Measurements from ENCODE around the gene PLXNB2.
"Not testable (repeated sequence)": the region's sequence is repeated elsewhere in the genome, so short reads cannot be mapped to it uniquely, and the experiment has no call there.

The PLXNB2 gene

DNA sequence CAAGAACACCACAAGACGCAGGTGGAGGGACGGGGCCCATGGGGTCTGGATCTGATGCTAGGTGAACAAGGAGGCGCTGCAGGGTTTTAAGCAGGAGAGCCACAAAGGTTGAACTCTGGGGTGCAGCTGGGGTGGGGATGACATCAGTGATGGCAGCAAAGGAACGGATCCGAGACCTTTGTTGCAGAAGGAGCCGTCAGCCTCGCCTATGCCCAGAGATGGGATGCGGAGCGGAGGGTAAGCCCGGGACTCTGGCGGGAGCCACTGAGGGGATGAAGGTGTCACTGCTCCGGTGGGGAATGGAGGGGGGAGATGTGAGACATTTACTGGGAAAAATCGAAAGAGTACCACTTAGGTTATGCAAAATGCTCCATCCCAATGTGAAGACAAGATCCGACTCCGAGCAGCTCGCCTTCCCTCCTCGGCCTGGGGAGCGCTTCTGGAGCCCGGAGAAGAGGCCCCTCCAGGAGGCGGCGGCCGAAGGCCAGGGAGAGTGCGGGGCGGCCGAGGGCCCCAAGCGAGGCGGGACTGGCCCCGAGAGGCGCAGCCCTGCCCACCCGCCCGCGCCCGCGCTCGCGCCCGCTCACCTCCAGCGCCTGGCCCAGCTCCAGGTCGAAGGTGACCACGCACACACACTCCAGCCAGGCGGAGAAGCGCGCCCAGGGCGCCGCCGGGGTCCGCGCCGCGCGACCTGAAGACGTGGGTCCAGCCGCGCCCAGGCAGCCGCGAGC lies 18.9 kb upstream of the PLXNB2 start:
- DNase-seq = no peak

- DNase-seq = no peak
Measured at GRCh38 chr22:50325444-50326224, 18.2 kb upstream of the PLXNB2 start.

GRCh38 chr22:50323900-50324299 lies 16.5 kb upstream of the PLXNB2 start:
- DNase-seq = no peak

GRCh38 chr22:50322382-50323104 lies 15.1 kb upstream of the PLXNB2 start:
- DNase-seq = not testable (repeated sequence)

- no peak for DNase-seq
Measured at GRCh38 chr22:50320671-50321325, 13.4 kb upstream of the PLXNB2 start.

- no peak for DNase-seq
Measured at GRCh38 chr22:50320116-50320515, 12.7 kb upstream of the PLXNB2 start.

DNA sequence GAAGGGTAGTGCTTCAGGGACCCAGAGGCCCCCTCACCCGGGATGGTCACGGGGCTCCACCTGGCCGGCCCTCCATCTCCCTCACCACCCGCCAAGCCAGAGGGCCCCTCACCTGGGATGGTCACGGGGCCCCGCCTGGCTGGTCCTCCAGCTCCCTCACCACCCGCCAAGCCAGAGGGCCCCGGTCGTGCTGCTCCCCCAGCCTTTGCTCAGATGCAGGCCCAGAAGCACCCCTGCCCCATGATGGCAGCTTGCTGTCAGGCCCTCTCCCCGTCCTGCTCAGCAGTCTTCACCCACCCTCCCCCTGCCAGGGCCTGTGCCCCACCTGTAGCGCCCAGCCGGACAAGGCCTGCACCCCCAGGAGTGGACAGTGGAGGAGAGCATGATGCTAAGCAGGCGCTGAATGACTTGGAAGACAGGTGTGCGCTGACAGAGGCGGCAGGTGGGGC lies 12.1 kb upstream of the PLXNB2 start:
- no peak for DNase-seq

DNA sequence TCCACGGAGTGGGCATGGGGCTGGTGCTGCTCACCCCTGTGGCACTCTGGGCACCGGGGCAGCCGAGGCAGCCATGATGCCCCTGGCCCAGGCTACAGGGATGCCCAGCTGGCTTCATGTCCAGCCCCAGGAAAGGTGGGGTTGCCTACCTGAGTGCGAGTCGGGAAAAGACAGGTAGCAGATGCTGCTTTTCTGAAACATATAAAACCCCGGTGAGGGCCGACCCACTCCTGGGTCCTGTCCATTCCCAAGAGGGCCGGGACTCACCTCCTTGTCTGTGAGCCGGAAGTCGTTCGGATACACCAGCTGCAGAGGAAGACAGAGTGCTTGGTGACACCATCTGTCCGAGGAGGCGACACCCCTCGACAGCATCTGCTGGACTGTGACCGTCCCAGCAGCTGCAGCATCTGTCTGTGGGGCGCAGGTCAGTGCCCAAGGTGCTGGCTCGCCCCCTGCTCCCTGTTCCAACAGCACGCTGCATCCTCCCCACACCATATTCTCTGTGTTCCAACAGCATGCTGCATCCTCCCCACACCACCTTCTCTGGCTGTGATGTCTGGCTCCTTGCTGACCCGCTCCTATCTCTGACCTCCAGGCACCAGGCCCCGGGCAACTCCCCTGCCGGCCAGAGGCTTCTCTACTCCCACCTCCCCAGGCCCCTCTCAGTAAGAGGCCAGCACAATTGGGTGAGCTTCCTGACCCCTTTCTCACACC lies 11.4 kb upstream of the PLXNB2 start:
- peak; percentile 57 for DNase-seq

- no peak for DNase-seq
Measured at GRCh38 chr22:50318356-50318697, 10.9 kb upstream of the PLXNB2 start.

DNA sequence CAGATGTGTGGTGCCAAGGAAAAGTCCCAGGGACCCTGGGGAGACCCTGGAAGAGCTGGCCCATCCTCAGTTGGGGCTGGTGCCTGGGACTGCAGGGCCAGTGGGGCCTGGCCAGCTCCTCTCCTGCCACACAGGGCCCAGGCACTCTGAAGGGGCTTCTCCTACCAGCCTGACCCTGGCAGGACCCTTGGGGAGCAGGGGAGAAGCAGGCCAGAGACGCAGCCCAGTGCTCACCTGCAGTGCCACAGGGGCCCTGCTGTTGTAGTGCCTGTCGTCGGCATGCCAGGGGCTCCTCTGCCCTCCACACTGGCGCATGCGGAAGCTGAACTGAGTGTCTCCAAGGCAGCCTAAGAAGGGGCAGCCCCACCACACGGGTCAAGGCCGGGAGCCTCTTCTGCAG lies 10.2 kb upstream of the PLXNB2 start:
- DNase-seq = no peak

DNA sequence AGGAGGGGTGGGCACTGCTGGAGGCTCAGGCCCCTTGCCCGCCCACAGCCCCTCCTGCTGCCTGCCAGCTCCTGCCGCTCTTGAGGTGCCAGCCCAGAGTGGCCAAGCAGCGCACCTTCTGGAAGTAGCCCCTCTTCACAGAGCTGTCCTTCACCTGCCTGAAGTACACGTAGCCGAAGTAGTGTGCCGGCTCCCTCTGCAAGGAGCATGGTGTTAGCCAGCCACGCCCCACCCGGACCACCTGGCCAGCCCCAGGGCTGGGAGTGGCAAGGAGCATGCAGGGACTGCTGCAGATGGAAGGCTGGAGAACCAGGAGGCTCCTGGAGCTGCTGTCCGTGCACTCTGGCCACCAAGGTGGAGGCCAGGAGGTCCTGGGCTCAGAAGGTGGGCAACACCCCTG lies 9.7 kb upstream of the PLXNB2 start:
- no peak for DNase-seq

DNA sequence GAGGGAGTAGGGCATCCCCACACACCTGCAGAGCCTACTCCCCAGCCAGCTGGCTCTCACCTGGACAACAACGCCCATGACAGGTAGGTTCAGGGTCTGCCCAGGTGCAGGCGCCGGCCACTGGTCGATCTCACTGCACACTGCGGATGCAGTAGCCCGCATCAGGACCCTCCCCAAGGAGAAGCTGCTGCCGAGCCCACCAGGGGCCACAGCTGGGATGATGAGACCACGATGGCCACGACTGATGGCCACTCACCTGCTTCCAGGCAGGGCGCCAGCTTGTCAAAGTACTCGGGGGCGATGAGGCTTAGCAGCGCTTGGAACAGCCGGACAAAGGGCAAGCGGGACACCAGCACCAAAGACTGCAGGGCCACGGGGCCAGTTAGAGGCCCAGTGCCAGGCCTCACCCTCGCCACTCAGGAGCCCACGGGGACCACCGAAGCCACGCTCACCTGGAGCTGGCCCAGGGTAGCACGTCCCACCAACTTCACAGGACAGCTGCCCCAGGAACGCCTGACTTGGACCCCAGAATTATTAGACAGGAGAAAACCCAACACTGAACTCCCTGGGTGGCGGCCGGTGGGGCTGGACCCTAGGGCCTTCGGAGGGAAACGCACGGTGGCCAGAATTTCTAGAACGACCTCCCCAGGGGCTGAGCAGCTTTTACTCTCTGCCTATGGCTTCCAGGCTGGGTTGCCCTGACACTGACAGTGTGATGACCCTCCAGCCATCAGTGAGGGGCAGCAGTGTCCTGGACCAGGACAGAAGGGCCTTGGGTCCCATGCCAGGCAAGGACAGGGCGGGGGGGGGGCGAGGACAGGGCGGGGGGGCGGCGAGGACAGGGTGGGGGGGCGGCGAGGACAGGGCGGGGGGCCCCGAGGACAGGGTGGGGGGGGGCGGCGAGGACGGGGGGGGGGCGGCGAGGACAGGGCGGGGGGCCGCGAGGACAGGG lies 8.9 kb upstream of the PLXNB2 start:
- DNase-seq = no peak

GRCh38 chr22:50315289-50316113 lies 8.1 kb upstream of the PLXNB2 start:
- no peak for DNase-seq

GRCh38 chr22:50314455-50315288 lies 7.2 kb upstream of the PLXNB2 start:
- no peak for DNase-seq

DNA sequence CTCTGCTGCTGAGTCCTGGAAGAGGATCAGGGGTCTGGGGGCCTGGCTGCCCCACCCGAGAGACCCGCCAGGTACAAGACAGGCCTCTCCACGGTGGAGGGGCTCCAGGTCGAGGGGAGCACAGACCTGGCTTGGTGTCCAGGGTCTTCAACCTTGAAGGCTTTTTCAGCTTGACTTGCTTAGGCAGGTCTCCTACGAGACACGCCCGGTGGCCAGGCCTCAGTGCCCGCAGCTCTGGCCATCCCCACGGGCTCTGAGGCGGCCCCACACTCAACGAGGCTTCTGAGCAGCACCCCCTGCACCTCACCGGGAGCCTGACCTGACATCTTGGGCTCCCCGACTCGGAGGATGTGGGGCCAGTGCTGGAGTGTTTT lies 6.6 kb upstream of the PLXNB2 start:
- DNase-seq = no peak

DNA sequence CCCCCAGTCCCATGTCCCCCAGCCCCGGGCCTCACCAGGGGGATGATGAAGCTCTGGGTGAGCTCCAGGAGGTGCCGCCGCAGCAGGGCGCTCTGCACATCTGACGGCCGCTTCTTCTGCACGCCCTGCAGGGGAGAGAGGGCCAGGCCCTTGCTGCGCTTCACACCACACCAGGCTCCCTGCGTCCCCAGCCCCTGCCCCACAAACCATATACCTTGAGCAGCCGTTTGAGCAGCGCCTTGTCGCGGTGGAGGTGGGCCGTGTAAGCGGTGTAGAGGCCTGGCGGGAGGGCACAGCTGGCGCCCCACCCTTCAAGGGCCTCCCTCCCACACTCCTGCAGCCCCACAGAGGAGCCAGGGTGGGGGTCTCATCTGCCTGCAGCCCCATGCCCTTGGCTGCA lies 6.2 kb upstream of the PLXNB2 start:
- no peak for DNase-seq

DNA sequence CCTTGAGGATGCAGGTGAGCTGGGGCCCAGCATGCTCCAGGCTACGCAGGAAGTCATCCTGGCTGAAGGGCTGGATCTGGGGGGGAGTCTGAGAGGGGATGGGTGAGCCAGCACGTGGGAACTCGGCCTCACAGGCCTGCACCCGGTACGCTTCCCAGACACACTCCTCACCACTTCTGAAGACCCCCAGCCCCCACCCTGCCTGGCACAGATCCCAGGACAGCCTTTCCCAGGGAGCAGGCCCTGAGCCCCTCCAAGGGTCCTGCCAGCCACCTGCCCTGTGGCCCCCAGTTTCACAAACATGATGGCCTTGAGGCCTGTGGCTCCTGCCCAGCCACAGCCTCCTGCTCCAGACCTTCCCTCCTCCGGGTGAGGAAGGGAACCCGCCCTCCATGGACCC lies 5.6 kb upstream of the PLXNB2 start:
- no peak for DNase-seq

DNA sequence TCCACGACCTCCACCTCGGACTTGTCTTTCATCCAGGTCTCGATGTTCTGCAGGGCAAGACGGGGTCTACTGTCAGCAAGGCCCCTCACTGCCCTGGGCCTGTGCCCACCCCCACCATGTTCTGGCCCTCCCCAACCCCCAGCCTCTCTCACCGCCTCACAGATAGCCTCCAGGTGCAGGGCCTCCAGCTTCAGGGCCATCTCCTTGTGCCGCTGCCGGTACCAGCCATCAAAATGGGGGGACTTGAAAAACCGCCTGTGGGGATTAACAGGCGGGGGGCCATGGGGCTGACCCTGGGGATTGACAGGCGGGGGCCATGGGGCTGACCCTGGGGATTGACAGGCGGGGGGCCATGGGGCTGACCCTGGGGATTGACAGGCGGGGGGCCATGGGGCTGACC lies 4.9 kb upstream of the PLXNB2 start:
- no peak for DNase-seq

- no peak for DNase-seq
Measured at GRCh38 chr22:50311606-50312351, 4.3 kb upstream of the PLXNB2 start.
